CD4-positive, alpha-beta T cell treated with Interleukin-10 for 1 hour (primary cell): Measurements from ENCODE around the gene ROCK1.
"Not testable (repeated sequence)": the region's sequence is repeated elsewhere in the genome, so short reads cannot be mapped to it uniquely, and the experiment has no call there.

Experiments used
- DNase-seq: peaks from one replicate; pipeline ENCODE4 v3.0.0-alpha.2; 2020

Gene ROCK1

GRCh38 chr18:21049306-21049705 lies 62.3 kb downstream of the ROCK1 start:
- DNase-seq, result no peak

DNA sequence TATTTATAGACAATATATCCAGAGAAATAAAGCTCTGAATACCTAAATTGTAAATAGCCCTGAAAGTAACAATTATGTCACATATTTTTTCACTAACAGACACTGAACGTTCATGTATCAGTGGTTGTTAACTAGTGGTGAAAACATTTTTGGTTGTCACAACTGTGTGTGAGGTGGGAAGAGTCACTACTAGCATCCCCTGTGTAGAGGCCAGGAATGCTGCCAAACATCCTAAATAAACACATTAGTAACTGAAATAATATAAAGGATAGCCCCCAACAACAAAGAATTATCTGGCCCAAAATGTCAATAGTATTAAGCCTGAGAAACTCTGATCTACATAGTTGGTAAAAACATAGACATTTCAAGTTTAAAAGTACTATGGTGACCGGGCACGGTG lies 64.5 kb downstream of the ROCK1 start:
- no peak for DNase-seq

DNA sequence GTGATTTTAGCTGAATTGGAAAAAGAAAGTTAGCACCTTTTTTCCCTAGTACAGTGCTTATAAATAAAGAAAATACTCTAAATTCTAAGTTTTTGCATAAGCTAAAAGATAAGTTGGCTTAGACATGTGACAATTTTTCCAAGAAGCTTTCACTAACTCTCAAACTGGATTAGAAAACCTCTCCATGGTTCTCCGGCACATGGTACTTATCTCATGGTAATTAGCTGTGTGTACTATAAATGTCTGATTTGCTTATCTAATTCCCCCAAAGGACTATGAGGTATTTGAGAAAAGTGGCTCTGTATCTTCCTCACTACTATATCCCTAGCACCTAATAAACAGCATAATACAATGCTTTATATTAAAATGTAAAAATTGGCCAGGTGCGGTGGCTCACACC lies 71.1 kb downstream of the ROCK1 start:
- no peak for DNase-seq

- DNase-seq, result no peak
These were observed 73.4 kb downstream of the ROCK1 start for GRCh38 chr18:21038201-21038600.

DNA sequence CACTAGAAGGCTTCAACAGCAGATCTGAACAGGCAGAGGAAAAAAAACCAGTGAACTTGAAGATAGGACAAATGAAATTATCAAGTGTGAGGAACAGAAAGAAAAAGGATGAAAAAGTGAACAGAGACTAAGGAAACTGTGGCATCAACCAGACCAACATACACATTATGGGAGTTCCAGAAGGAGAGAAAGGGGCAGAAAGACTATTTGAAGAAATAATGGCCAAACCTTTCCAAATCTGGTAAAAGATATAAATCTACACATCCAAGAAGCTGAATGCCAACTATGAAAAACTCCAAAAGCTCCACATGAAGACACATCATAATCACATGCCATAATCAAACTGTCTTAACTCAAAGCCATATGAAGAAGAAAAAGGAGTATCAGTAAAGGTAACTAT lies 79.8 kb downstream of the ROCK1 start:
- no peak for DNase-seq

- DNase-seq, result not testable (repeated sequence)
These were observed 93.4 kb downstream of the ROCK1 start for GRCh38 chr18:21018257-21018656.

DNA sequence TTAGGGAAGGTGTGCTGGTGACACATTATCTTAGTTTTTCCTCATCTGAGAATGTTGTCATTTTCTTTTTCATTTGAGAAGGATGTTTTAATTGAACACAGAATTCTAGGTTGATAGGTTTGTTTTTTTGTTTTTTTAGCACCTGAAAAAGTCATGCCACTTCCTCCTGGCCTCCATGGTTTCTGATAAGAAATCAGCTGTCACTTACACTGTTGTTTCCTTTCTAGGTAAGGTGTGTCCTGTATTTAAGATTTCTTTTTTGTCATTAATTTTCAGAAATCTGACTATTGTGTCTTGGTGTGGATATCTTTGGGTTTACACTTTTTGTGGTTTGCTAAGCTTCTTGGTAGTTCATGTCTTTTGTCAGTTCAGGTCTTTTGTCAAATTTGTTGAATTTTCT lies 99.3 kb downstream of the ROCK1 start:
- DNase-seq, result no peak

- DNase-seq, result no peak
These were observed 106.9 kb downstream of the ROCK1 start for GRCh38 chr18:21004726-21005125.

- no peak for DNase-seq
These were observed 110.9 kb downstream of the ROCK1 start for GRCh38 chr18:21000667-21001066.

- DNase-seq, result no peak
These were observed 114.2 kb downstream of the ROCK1 start for GRCh38 chr18:20997371-20997770.

DNA sequence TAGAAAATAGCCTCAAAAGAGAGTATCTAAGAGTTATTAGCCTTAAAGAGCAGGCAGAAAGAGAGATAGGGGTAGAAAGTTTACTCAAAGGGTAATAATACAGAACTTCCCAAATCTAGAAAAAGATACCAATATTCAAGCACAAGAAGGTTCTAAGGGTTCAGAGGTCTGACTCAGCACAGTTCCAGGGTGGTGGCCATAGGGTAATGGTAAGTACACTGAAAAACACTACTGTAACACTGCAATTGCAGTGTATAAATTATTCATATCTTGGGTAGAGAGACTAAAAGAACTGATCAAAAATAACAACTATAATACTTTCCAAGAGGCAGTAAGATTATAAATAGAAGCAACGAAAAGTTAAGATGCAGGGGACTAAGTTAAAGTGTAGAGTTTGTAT lies 115.2 kb downstream of the ROCK1 start:
- DNase-seq, result no peak

GRCh38 chr18:20988726-20989125 lies 122.9 kb downstream of the ROCK1 start:
- DNase-seq, result no peak

DNA sequence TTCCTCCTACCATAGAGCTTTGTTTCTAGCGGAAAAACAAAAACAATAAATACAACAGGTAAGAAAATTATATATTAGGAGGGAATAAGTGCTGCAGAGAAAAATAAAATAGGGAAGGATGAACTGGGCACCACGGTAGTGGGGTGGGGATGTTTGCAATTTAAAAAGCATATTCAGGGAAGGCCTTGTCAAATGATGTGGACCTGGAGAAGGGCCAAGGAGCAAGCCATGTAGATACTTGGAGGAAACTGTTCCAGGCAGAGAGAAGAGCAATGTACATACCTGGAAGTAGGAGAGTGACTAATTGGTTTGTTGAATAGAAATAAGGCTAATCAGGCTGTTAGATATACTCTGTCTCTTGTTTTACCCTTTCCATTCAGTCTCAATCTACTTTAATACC lies 136.5 kb downstream of the ROCK1 start:
- DNase-seq, result no peak

DNA sequence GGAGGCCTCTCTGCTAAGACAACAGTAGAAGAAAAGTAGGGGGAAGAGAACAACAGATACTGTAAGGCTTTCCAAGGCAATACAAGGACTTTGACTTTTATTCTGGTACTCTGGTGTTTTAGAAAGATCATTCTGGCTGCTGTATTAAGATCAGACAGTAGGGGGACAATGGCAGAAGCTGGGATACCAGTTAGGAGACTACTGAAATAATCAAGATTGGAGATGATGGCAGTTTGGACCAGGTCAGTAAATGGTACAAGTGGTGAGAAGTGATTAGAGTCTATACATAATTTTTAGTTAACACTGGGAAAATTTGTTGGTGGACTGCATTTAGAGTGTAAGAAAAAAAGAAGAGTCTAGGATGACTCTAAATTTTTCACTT lies 139.7 kb downstream of the ROCK1 start:
- DNase-seq, result peak; percentile 33

- no peak for DNase-seq
These were observed 144.8 kb downstream of the ROCK1 start for GRCh38 chr18:20966795-20967194.

GRCh38 chr18:20963027-20963426 lies 148.6 kb downstream of the ROCK1 start:
- DNase-seq, result no peak

DNA sequence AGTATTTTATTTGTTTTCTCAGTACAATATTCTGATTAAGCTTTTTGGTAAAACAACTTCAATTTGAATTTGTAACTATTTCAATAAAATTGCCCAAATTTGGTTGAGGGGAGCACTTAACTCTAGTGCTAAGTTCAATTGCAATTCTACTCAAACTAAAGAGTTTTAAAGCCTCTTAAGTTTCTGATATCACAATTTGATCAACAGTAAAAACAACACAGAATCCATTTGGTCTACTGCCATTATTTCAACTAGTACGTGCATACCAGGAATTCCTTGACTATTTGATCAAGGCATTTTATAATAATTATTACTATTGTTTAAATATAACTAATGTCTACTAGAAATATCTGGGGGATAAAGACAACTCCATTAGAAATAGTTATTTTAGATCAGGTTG lies 150.9 kb downstream of the ROCK1 start:
- DNase-seq, result no peak

GRCh38 chr18:20950827-20951226 lies 160.8 kb downstream of the ROCK1 start:
- DNase-seq, result not testable (repeated sequence)
